NCI-H2107 (cell line): ENCODE measurements around the gene KLF15.

Experiments
- DNase-seq: peaks from one replicate; lab custom pipeline; 2025; lab: John Stamatoyannopoulos, UW

Gene KLF15

GRCh38 chr3:126319701-126320295 is 37.4 kb downstream of the KLF15 start:
- no peak for DNase-seq

GRCh38 chr3:126317029-126317996 is 39.9 kb downstream of the KLF15 start:
- no peak for DNase-seq

- no peak for DNase-seq
Measured at GRCh38 chr3:126316501-126316939, 40.7 kb downstream of the KLF15 start.

- no peak for DNase-seq
Measured at GRCh38 chr3:126316031-126316461, 41.2 kb downstream of the KLF15 start.

- DNase-seq = no peak
Measured at GRCh38 chr3:126314790-126315658, 42.2 kb downstream of the KLF15 start.

GRCh38 chr3:126314305-126314789 is 42.9 kb downstream of the KLF15 start:
- no peak for DNase-seq

GRCh38 chr3:126313580-126314304 is 43.5 kb downstream of the KLF15 start:
- no peak for DNase-seq

GRCh38 chr3:126313166-126313565 is 44.0 kb downstream of the KLF15 start:
- DNase-seq = no peak

GRCh38 chr3:126312341-126312740 is 44.9 kb downstream of the KLF15 start:
- DNase-seq = no peak

- no peak for DNase-seq
Measured at GRCh38 chr3:126311338-126311978, 45.8 kb downstream of the KLF15 start.

GRCh38 chr3:126310816-126311215 is 46.4 kb downstream of the KLF15 start:
- DNase-seq = no peak

GRCh38 chr3:126309861-126310655 is 47.1 kb downstream of the KLF15 start:
- DNase-seq = no peak

GRCh38 chr3:126309165-126309564 is 48.0 kb downstream of the KLF15 start:
- DNase-seq = no peak

GRCh38 chr3:126308394-126309125 is 48.6 kb downstream of the KLF15 start:
- DNase-seq = no peak

- no peak for DNase-seq
Measured at GRCh38 chr3:126307591-126308393, 49.4 kb downstream of the KLF15 start.

GRCh38 chr3:126306888-126307482 is 50.2 kb downstream of the KLF15 start:
- no peak for DNase-seq

GRCh38 chr3:126306397-126306796 is 50.8 kb downstream of the KLF15 start:
- DNase-seq = no peak

- no peak for DNase-seq
Measured at GRCh38 chr3:126305427-126305826, 51.8 kb downstream of the KLF15 start.
